IMR-90 (cell line): ENCODE results near the gene MRPL43. TPM values are rescaled to one million over a fixed set of nuclear protein-coding genes. Genes with fewer than 3 reads are reported as not detected.
A peak's percentile ranks its signal among the peaks of the same experiment; 100 is the strongest.

Experiments
- ATAC-seq: fragments of 200-7000 bp; cut with Tn5 transposase; 2 replicates; pipeline ENCODE4 v1.9.1; 2020; ENCODE audit warnings: low read depth, mild to moderate bottlenecking, moderate library complexity
- BruUV-seq: library from RNA; stranded (reverse); fragments of 400-500 nt; replicated peaks from 2 replicates; lab custom pipeline; 2021; lab: Mats Ljungman, UMichigan
- CTCF ChIA-PET: fragments of 300-600 bp; formaldehyde crosslinking; extraction: SDS; loops from one replicate; lab custom pipeline; 2021; ENCODE audit warnings: antibody characterized with exemption; lab: Yijun Ruan, JAX
- POLR2A ChIA-PET: fragments of 300-600 bp; sonication (Branson Sonifier 250); formaldehyde crosslinking; loops from one replicate; lab custom pipeline; 2022; ENCODE audit warnings: antibody characterized with exemption; ENCODE audit not compliant: unreplicated experiment; lab: Charles Lee
- DNase-seq: peaks from one replicate; pipeline ENCODE4 v3.0.0; 2013
- H2AFZ ChIP-seq: replicated peaks from 2 replicates; pipeline ENCODE3; 2013; ENCODE audit warnings: low read length, mild to moderate bottlenecking; ENCODE audit not compliant: poor library complexity
- H2AK5ac ChIP-seq: 2 replicates; pipeline ENCODE4 v1.6.1; 2013; ENCODE audit warnings: low read depth, low read length, inconsistent platforms
- H2AK9ac ChIP-seq: replicated peaks from 2 replicates; pipeline ENCODE3; 2013; ENCODE audit warnings: mild to moderate bottlenecking, low read depth, low read length, moderate library complexity; ENCODE audit not compliant: poor library complexity
- H2BK120ac ChIP-seq: 2 replicates; pipeline ENCODE4 v1.6.1; 2013; ENCODE audit warnings: low read depth, low read length, inconsistent platforms
- H2BK15ac ChIP-seq: 3 replicates; pipeline ENCODE4 v1.6.1; 2013; ENCODE audit warnings: low read depth, low read length, inconsistent platforms
- H2BK20ac ChIP-seq: 2 replicates; pipeline ENCODE4 v1.6.1; 2013; ENCODE audit warnings: low read depth, mild to moderate bottlenecking, inconsistent platforms, low read length, moderate library complexity
- H2BK5ac ChIP-seq: 2 replicates; pipeline ENCODE4 v1.6.1; 2013; ENCODE audit warnings: mild to moderate bottlenecking, low read depth, low read length, inconsistent platforms; ENCODE audit not compliant: poor library complexity, severe bottlenecking
- H3K14ac ChIP-seq: replicated peaks from 2 replicates; pipeline ENCODE4 v1.6.1; 2013; ENCODE audit warnings: low read depth, low read length, inconsistent platforms
- H3K18ac ChIP-seq: 2 replicates; pipeline ENCODE4 v1.6.1; 2013; ENCODE audit warnings: low read depth, low read length, control low read depth
- H3K23ac ChIP-seq: 2 replicates; pipeline ENCODE4 v1.6.1; 2013; ENCODE audit warnings: low read depth, low read length, inconsistent platforms
- H3K27ac ChIP-seq: 2 replicates; pipeline ENCODE4 v1.5.1; 2013; ENCODE audit warnings: mild to moderate bottlenecking, control low read depth, low read length; ENCODE audit not compliant: insufficient read depth
- H3K27me3 ChIP-seq: 2 replicates; pipeline ENCODE4 v1.6.1; 2013; ENCODE audit warnings: low read length; ENCODE audit not compliant: control insufficient read depth, insufficient read depth
- H3K36me3 ChIP-seq: 2 replicates; pipeline ENCODE4 v1.6.1; 2013; ENCODE audit warnings: low read length, mixed read lengths; ENCODE audit not compliant: control insufficient read depth, insufficient read depth
- H3K4ac ChIP-seq: 2 replicates; pipeline ENCODE4 v1.6.1; 2013; ENCODE audit warnings: low read depth, low read length, inconsistent platforms
- H3K4me1 ChIP-seq: 2 replicates; pipeline ENCODE4 v1.6.1; 2013; ENCODE audit warnings: low read length, mixed read lengths; ENCODE audit not compliant: control insufficient read depth, insufficient read depth
- H3K4me2 ChIP-seq: 2 replicates; pipeline ENCODE4 v1.6.1; 2013; ENCODE audit warnings: low read depth, mild to moderate bottlenecking, control low read depth, low read length, moderate library complexity
- H3K4me3 ChIP-seq: 2 replicates; pipeline ENCODE4 v1.5.1; 2013; ENCODE audit warnings: low read depth, mild to moderate bottlenecking, control low read depth, low read length, moderate library complexity; ENCODE audit not compliant: insufficient read depth
- H3K56ac ChIP-seq: 2 replicates; pipeline ENCODE4 v1.6.1; 2013; ENCODE audit warnings: low read length, inconsistent platforms; ENCODE audit not compliant: insufficient read depth; ENCODE audit errors: extremely low read depth
- H3K79me1 ChIP-seq, 2 experiments: 2 replicates each; pipeline ENCODE4 v1.6.1; 2013; ENCODE audit warnings: low read length in 2 of 2, inconsistent platforms in 1 of 2, low read depth in 1 of 2
- H3K9ac ChIP-seq: 2 replicates; pipeline ENCODE4 v1.6.1; 2013; ENCODE audit warnings: low read depth, low read length, control low read depth
- H3K9me1 ChIP-seq: 2 replicates; pipeline ENCODE4 v1.6.1; 2013; ENCODE audit warnings: low read length, inconsistent platforms; ENCODE audit not compliant: insufficient read depth
- H3K9me3 ChIP-seq: 2 replicates; pipeline ENCODE4 v1.6.1; 2013; ENCODE audit warnings: low read length; ENCODE audit not compliant: control insufficient read depth, insufficient read depth
- H4K20me1 ChIP-seq: 2 replicates; pipeline ENCODE4 v1.6.1; 2013; ENCODE audit warnings: low read length, inconsistent platforms; ENCODE audit not compliant: insufficient read depth
- H4K5ac ChIP-seq: 2 replicates; pipeline ENCODE4 v1.6.1; 2013; ENCODE audit warnings: mild to moderate bottlenecking, low read depth, low read length, control low read depth
- H4K8ac ChIP-seq, 2 experiments: 2 replicates each; pipeline ENCODE4 v1.6.1; 2013; ENCODE audit warnings: low read depth in 2 of 2, low read length in 2 of 2, control low read depth in 1 of 2, inconsistent platforms in 1 of 2
- H4K91ac ChIP-seq: 2 replicates; pipeline ENCODE4 v1.6.1; 2013; ENCODE audit warnings: low read depth, low read length, inconsistent platforms; ENCODE audit not compliant: insufficient read depth
- BHLHE40 ChIP-seq: fragments of 150-350 bp; IDR thresholded peaks from 2 replicates; pipeline ENCODE4 v1.6.1; 2016; ENCODE audit warnings: mild to moderate bottlenecking, low read depth, low read length
- MAZ ChIP-seq: IDR thresholded peaks from 2 replicates; pipeline ENCODE4 v1.6.1; 2012; ENCODE audit warnings: low read depth, mild to moderate bottlenecking, low read length, improper control_type of control experiment, moderate library complexity, borderline replicate concordance
- SMC3 ChIP-seq: fragments of 150-350 bp; IDR thresholded peaks from 2 replicates; pipeline ENCODE4 v1.6.1; 2016; ENCODE audit warnings: low read depth, mild to moderate bottlenecking, antibody characterized with exemption, low read length, moderate library complexity
- WGBS, 2 experiments: methylation state at CpG; one replicate each; pipeline versions ENCODE4 v1.1.5 to v1.1.7; 2013; ENCODE audit warnings: missing lambda C conversion rate in 2 of 2; ENCODE audit not compliant: insufficient read length in 1 of 2; ENCODE audit errors: extremely low coverage in 2 of 2; 5-methylcytosine and 5-hydroxymethylcytosine counted together
- dilution Hi-C: fragments of 300-500 bp; cut with HindIII; formaldehyde crosslinking; loops from one replicate; pipeline ENCODE4 v1.14.3; 2018; ENCODE audit warnings: low sequenced_read_pairs; ENCODE audit not compliant: unreplicated experiment
- in situ Hi-C: fragments of 300-500 bp; cut with MboI; formaldehyde crosslinking; loops from 3 replicates; pipeline ENCODE4 v1.14.3; 2019; ENCODE audit warnings: low sequenced_read_pairs, inconsistent platforms, mixed read lengths
- intact Hi-C: fragments of 100-400 bp; cut with micrococcal nuclease; formaldehyde crosslinking; loops from 2 replicates; pipeline ENCODE4 v1.10.0; 2022
- polyA plus RNA-seq, 3 experiments: library from polyadenylated mRNA; depleted of rRNA; stranded (reverse); fragments of >200 nt; gene quantifications; 2 replicates each; pipeline ENCODE4 v1.2.3, GENCODE V29; 2012; ENCODE audit warnings: low replicate concordance in 1 of 3
- total RNA-seq: library from RNA; depleted of rRNA; stranded (reverse); fragments of >200 nt; gene quantifications from 2 replicates; pipeline ENCODE4 v1.2.3, GENCODE V29; 2012

MRPL43 gene
- total and polyA plus RNA-seq, 2 of the 4 experiments (the other 2 are of a cell fraction) = 61.3 to 142 TPM

DNA sequence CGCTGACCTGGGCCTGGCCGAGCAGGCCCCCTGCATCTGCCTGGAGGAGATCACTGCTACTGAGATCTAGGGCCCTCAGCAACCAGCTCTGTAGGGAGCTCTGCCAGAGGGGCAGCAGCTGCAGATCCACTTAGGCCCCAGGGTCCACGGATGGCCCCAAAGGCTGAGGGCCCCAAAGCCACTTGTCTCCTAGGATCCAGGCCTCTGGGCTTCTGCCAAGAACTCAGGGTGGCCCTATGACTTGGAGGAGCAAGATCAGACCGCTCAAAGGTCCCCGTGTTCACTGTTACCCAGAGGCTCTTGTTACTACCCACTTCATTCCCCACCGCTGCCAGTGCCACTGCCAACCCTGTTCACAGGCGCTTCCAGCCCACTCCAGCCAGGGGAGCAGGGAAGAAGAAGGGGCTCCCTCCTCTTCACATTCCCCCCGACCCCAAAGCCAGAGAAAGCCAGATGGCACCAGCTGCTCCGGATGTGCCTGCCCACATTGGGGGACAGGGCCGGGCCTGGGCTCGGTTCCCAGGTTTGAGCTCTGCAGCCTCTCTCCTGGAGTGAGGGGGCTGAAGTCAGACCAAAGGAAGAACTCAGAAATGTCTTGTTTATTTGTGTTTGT, 19.9 kb upstream of the MRPL43 start:
- Histone ChIP-seq H3K4me2 (0 out of 2 replicates have a peak overlapping the region, but pooled peaks have one; percentile 1), H2BK120ac (peak overlapping the region; percentile 70), H3K18ac (peak overlapping the region; percentile 5; the same call in 1 of the 2 replicates), H3K56ac (no peak overlapping the region), H3K14ac (peak overlapping the region; percentile 30; the same call in 1 of the 2 replicates), H3K4me1 (peaks cover 28% of the 10 kb centered on the region), H4K20me1 (peaks cover 53% of the 10 kb centered on the region), H3K9me3 (no peaks in the 10 kb centered on the region), H2AK5ac (peak overlapping the region; percentile 29; the same call in 1 of the 2 replicates), H4K5ac (no peak overlapping the region; the same call in 1 of the 2 replicates), H3K27ac (peak overlapping the region; percentile 81), H2BK15ac (no peak overlapping the region), H3K4me3 (no peak overlapping the region), H2AK9ac (peak overlapping the region; percentile 39), H3K4ac (peak overlapping the region; percentile 63), H3K79me1 (peaks cover 21 to 64% of the 10 kb centered on the region in 2 experiments; a peak in 3 of 4 replicates), H3K23ac (peak overlapping the region; percentile 65; the same call in 1 of the 2 replicates), H4K91ac (peak overlapping the region; percentile 56), H2BK5ac (peak overlapping the region; percentile 67), H3K36me3 (peaks cover 47% of the 10 kb centered on the region), H2AFZ (no peak overlapping the region), H3K9me1 (peaks cover 16% of the 10 kb centered on the region), H3K9ac (0 out of 2 replicates have a peak overlapping the region, but pooled peaks have one; percentile 7), H3K27me3 (no peaks in the 10 kb centered on the region), H4K8ac (peak overlapping the region in 1 of 2 experiments; percentile 63; a peak in 1 of 4 replicates), H2BK20ac (peak overlapping the region; percentile 51; the same call in 1 of the 2 replicates)
- intact Hi-C loops = no loop called here
- 53% methylated on average over 2 of the region's 11 CpGs; no CpG with 5 or more reads in 1 of the 2 experiments for WGBS, 2 experiments
- dilution Hi-C loops = no loop called here
- ATAC-seq (peak; percentile 71), DNase-seq (peak; percentile 66)
- no peak for TF ChIP-seq BHLHE40
- TF ChIP-seq MAZ = peak; percentile 41
- TF ChIP-seq SMC3 = no peak
- in situ Hi-C loops = no loop called here
- ChIA-PET POLR2A (interaction anchor here (1.0 kb wide), 1 partner anchor 8 kb away, joined by 5 read pairs; the partner anchor contains the start of gene LZTS2), CTCF (interaction anchor here (0.8 to 1.5 kb wide), 4 partner anchors 9 to 24 kb away, joined by 3 to 5 read pairs (median 4); partner anchors contain the start of genes PDZD7 and SFXN3)
- BruUV-seq = TSS peak; percentile 71
